HG03039 (cell line): ENCODE data around the gene ARHGDIA.

ENCODE experiments used
- ATAC-seq: cut with Tn5 transposase; IDR thresholded peaks from one replicate; pipeline ENCODE4 v1.9.1; 2021; ENCODE audit warnings: mild to moderate bottlenecking, moderate library complexity; ENCODE audit not compliant: unreplicated experiment

ARHGDIA gene

DNA sequence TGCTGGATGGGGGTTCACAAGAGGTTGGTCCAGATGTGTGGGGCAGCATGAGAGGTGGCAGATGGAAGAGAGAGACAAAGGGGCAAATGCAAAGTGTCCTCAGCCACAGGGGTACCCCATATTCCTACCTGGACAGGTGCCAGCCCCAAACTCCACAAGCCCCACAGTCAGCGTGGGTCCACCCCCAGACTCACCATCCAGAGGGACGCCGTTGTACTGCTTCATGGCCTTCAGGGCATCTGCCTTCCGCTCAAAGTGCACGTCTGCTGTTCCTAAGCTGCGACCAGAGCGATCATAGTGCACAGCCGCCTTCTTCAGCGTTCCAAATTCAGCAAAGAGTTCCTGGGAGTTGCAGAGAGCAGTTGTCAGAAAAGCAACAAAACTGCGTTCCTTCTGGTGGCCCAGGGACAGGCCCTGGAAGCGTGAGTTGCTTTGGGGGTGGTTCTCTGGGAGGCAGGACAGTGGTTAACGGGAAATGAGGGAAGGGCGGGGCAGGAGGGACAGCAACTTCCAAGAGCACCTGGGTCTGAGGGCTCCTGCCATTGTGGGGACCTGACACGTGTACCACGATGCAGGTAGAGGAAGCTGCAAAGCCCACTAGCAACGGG is 18.0 kb upstream of the ARHGDIA start:
- ATAC-seq, result no peak

DNA sequence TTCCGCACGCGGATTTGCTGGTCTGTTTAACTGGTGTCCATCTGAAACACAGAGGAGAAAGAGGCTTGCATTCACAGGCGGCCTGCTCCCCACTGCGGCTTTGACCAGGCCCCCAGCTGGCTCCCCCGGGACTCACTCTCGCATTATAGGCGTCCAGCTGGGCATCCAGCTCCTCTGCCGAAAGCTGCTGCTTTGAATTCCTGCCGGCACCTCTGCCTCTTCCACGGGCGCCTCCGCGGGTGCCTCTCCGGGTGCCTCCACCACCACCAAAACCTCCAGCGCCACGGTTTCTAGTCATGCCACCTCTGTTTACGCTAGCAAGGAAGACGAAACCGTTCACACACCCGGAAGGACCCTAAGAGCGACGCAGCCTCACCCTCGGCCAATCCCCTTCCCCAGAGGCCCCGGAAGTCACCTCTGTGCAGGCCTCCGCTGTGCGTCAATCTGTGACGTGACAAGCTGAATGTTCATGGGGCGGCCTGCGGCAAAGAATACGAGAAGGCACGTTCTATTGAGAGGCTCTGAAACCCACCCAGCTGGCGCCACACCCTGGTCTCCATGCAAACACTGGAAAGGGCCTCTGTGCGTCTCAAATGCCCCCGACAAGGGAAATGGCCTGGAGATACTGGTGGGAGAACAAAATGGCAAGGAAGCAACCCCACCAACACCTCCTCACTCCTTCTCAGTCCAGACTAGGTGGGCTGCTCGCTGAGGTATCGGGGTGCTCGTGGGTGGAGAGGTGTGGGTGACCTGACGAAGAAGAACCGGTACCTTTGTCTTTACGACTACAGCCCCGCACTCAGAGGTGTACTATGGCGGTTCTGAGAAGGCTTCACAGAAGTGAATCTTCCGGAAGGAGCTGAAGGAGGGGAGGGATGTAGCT is 17.2 kb upstream of the ARHGDIA start:
- ATAC-seq, result no peak

DNA sequence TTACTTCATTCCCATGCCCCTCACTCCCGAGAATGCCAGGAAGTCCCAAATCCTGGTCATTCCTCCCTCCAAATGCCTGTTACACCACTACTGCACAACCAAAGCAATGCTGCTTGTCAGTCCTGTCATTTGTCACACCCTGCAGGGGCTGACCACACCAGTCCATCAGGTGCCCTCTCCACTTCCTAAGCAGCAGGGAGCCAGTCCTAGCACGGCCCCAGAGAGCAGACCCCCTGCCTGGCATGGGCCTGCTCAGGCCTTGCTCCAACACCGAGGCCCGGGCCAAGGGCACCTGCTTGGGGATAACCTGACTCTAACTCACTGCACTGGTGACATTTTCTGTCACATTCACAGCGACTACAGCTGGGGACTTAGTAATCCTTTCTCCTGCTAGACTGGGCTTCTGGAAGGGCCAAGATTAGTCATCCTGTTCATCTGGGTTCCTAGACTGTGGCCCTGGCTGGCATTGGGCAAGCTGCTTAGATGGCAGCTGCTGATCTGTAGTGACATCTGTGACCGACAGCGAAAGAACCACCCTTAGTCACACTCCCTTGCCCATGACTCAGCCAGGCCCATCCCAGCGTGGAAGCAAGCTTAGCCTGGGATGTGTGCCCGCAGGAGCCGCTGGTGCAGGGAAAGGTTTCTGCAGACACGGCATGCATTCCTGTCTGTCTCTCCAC is 14.9 kb upstream of the ARHGDIA start:
- no peak for ATAC-seq

DNA sequence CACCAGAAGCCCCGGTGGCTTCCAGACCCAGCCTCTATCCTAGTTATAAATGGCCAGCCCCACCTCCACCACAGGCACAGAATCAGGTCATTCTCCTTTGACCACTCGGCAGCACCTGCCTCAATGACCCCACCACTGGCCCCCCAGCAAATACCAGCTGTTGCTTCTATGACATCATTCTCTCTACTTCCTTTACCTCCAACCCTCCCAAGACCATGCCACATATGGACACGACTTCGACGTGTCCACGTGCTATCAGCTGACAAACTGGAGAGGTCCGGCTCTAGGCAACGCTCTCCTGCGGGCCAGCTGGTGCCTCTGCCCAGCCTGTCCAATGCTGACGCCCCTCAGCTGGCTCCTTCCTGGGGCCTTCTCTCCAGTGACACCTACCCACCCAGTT is 14.3 kb upstream of the ARHGDIA start:
- ATAC-seq, result no peak

DNA sequence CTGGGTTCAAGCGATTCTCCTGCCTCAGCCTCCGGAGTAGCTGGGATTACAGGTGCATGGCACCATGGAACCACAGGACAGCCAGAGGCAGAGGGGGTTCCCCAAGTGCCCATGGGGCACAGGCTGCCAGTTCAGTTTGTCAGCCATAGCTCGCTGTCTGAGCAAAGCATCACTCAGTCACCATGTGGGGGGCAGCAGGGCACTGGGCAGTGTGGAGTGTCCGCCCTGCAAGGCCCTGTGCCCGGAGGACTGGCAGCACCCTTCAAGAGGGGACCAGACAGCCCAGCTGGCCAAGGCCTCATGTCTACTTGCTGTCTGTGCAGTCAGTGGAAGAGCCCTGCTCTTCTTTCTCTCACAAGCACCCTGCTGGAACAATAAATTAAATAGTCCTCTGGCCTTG is 13.8 kb upstream of the ARHGDIA start:
- ATAC-seq, result no peak

- no peak for ATAC-seq
These were observed 13.4 kb upstream of the ARHGDIA start for GRCh38 chr17:81884520-81884919.

- ATAC-seq, result no peak
These were observed 8.0 kb upstream of the ARHGDIA start for GRCh38 chr17:81879121-81879520.

DNA sequence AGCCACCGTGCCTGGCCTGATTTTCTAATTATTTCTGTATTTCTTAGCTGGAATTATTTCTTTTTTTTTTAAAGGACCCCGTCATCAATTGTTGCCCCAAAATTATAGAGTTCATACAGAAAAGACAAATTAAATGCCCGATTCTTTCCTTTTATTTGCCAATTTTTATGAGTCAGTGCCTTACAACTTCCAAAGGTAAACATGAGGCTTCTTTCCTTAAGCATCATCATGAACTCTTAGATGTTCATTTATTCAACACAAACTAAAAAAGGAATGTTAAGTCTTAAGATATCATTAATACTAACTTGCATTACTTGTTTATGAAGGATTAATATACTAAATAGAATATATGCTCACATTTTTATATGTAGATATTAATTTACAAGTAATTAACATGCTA is 7.2 kb upstream of the ARHGDIA start:
- no peak for ATAC-seq

DNA sequence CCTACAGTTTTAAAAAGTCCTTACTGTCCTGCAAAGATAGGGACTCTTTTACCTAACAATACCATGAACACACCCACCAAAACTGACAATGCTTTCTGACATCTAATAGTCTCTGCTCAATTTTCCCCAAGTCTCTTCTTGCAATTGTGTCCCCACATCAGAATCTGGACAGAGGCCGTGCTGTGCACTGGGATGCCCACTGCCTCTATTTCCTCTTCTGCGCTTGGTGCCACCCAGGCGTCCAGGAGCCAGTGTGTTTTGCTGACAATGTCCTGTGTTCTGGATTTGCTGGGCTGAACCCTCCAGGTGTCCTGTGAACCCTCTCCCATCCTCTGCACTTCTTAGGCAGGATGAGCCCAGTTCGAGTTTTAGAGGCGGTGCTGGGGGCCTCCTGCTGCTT is 6.4 kb upstream of the ARHGDIA start:
- no peak for ATAC-seq

DNA sequence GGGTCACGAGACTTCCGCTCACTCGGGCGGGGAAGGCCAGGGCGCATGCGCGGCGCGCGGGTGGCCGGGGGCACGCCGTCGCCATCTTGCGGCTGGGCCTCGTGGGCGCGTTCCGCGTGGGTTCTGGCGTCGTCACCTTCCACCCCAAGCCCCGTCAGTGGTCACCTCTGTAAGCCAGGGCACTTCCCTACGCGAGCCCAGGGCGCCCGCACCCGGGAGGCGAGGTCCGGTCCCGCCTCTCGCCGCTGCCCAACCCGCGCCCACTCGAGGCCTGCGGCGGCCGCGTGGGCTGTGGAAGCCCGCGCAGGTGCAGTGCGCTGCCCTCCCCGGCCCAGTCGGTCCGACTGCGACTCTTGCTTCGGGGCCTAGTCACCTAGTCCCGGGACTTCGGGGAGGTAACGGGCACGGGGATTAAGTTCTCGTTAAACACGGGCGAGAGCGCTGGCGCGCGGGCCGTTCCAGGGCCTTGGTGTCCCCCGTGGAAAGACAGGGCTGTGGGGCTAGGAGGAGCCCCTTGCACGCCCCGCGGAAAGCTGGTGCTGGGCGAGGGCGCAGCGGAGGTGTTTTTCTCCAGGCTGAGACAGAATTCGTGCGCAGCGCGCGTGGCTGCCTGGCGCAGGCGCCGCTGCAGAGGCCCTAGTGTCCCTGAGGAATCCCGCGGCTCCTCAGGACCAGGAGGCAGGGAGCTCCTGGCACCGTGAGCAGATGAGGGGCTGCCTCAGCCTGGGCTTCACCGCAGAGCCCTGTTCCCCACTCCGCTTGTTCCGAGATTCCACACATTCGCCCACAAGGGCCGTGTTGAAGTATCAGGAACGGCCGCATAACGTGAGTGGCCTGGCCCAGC is 472 bp upstream of the ARHGDIA start:
- ATAC-seq, result peak; percentile 48

GRCh38 chr17:81870131-81870980 is 781 bp downstream of the ARHGDIA start:
- peak; percentile 14 for ATAC-seq

GRCh38 chr17:81869221-81870130 is 1.7 kb downstream of the ARHGDIA start:
- no peak for ATAC-seq

GRCh38 chr17:81868674-81869220 is 2.4 kb downstream of the ARHGDIA start:
- ATAC-seq, result no peak

DNA sequence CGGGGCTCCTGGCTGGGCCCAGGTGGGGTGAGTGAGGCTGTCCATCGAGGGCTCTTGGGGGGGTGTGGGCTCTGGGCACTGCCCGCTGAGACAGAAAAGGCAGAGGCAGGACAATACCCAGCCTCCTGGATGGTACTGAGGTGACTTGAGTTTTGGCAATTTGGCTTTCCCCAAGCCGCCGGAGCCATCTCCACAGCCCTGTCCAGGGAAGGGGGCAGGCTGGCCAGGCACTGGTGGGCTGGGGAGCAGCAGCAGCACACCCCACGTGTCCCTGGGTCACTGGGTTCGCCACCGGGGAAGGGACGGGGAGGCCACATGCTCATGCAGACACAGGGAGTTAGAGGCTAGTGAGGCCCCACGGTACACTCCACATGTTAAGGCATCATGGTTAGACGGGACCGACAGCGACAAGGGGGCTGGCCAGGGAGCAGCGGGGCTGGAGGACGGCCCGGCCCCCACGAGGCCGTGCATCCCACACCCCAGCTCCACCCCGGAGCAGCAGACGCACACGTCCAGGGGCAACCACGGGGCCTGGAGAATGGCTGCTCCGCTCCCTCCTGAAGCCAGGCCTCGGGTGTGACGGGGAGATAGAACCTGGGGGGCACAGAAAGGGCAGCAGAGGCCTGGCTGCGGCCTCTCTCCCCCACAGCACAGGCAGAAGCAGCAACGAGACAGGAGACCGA is 3.0 kb downstream of the ARHGDIA start:
- ATAC-seq, result no peak

DNA sequence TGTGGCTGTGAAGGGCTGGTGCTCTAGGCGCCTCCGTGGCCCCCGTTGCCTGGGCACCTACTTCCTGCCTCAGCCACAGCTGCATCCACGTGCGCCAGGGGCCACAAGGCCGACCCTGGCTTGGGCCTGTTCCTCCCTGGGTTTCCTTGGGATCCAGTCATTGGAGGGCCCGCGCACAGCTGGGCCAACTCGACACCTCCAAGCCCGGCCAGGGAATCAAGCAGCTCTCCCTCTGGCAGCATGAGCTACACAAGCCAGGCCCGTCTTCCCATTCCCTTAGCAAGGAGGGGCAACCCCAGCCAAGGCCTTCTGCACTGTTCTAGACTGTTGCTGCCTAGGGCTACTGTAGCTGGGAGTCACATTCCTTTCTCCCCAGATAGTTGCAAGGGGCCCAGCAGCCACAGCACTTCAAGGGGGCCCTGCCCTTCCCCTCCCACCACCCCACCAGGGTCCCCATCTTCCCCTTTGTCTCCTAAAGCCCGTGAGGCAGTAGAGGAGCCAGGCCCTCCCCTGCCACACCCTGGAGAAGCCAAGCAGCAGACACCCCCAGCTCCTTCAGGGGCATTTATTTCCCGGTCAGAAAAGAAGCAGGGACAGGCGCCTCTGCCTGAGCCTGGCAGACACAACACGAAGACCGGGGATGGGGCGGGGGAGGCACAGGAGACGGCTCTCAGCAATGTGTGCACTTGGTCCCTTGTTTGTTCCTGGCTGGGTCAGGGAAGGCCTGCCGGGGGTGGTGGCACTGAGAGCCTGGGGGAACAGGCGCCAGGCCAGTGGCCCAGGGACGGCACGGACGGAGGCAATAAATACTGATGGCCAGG is 3.8 kb downstream of the ARHGDIA start:
- ATAC-seq, result no peak

DNA sequence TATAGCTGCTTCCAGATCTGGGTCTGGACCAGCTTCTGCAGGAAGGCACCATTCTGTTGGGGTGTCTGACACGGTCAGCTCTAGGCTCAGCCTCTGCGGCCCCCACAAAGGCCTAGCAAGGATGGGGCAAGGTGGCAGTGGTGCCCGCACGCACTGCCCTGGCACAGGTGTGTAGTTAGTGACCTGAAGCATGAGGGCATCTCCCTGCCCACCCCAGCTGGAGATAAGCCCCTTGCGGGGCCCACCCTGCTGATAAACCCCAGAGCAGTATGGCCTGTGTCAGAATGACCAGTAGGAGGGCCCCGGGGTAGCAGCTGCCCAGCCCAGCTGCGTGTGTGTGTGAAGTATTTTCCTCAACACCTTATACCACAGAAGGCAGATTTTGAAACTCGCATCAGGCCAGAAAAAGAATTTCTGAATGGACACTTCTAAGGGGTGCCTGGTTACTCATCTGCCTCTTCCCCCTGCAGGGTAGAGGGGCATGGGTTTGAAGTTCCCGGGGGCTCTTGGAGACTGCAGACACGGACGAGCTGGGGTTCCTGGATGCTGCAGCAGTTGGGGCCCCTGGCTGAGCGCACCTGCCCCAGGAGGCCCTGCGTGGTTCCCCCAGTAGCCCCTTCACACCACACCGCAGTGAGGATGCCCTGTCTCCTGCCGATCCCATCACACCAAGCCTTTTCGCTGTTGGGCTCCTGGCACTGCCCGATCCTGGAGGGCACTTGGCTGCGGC is 4.5 kb downstream of the ARHGDIA start:
- no peak for ATAC-seq
